CD8-positive, alpha-beta memory T cell (primary cell): ENCODE data around the gene DNM3. TPM values are rescaled to one million over a fixed set of nuclear protein-coding genes. Genes with fewer than 3 reads are reported as not detected.
"Not testable (repeated sequence)": the region's sequence is repeated elsewhere in the genome, so short reads cannot be mapped to it uniquely, and the experiment has no call there.

Experiments used
- CTCF ChIA-PET: fragments of 350-600 bp; sonication (Branson Sonifier 250); formaldehyde crosslinking; loops from one replicate; lab custom pipeline; 2021; ENCODE audit warnings: antibody characterized with exemption; lab: Charles Lee
- POLR2A ChIA-PET: fragments of 350-600 bp; sonication (Branson Sonifier 250); formaldehyde crosslinking; loops from one replicate; lab custom pipeline; 2021; ENCODE audit warnings: antibody characterized with exemption; lab: Charles Lee
- DNase-seq, 5 donors: peaks; one replicate each; pipeline versions ENCODE4 v3.0.0 to v3.0.0-alpha.2; 2020 to 2022; ENCODE audit warnings: mixed read lengths in 1 of 5
- H3K27ac ChIP-seq: one replicate; pipeline ENCODE4 v1.7.0; 2013; ENCODE audit warnings: low read depth, mild to moderate bottlenecking, low read length, moderate library complexity
- H3K27me3 ChIP-seq: 2 replicates; pipeline ENCODE4 v1.7.0; 2013; ENCODE audit warnings: low read length, mild to moderate bottlenecking; ENCODE audit not compliant: insufficient read depth, poor library complexity, severe bottlenecking
- H3K36me3 ChIP-seq: 2 replicates; pipeline ENCODE4 v1.7.0; 2013; ENCODE audit warnings: mild to moderate bottlenecking, low read length, moderate library complexity; ENCODE audit not compliant: insufficient read depth
- H3K4me1 ChIP-seq: 2 replicates; pipeline ENCODE4 v1.7.0; 2013; ENCODE audit warnings: mild to moderate bottlenecking, low read length, moderate library complexity; ENCODE audit not compliant: insufficient read depth
- H3K4me3 ChIP-seq: 2 replicates; pipeline ENCODE4 v1.7.0; 2013; ENCODE audit warnings: mild to moderate bottlenecking, low read length
- H3K9me3 ChIP-seq: 2 replicates; pipeline ENCODE4 v1.7.0; 2013; ENCODE audit warnings: mild to moderate bottlenecking, low read length
- H3K27ac Mint-ChIP-seq, 8 donors: one replicate each; pipeline ENCODE4 v1.8.0; 2020 to 2021; ENCODE audit warnings: mixed read lengths in 8 of 8, mild to moderate bottlenecking in 6 of 8, inconsistent platforms in 3 of 8, moderate library complexity in 3 of 8
- H3K27me3 Mint-ChIP-seq, 2 donors: one replicate each; pipeline ENCODE4 v1.8.0; 2020 to 2021; ENCODE audit warnings: mixed read lengths in 2 of 2, mild to moderate bottlenecking in 1 of 2, moderate library complexity in 1 of 2
- H3K36me3 Mint-ChIP-seq, 3 donors: one replicate each; pipeline ENCODE4 v1.8.0; 2020 to 2021; ENCODE audit warnings: mixed read lengths in 3 of 3, inconsistent platforms in 1 of 3, mild to moderate bottlenecking in 1 of 3
- H3K4me1 Mint-ChIP-seq, 3 donors: one replicate each; pipeline ENCODE4 v1.8.0; 2020 to 2021; ENCODE audit warnings: mixed read lengths in 3 of 3, inconsistent platforms in 1 of 3, mild to moderate bottlenecking in 1 of 3
- H3K4me3 Mint-ChIP-seq, 7 donors: one replicate each; pipeline ENCODE4 v1.8.0; 2020 to 2021; ENCODE audit warnings: mixed read lengths in 7 of 7, mild to moderate bottlenecking in 6 of 7, moderate library complexity in 4 of 7, inconsistent platforms in 2 of 7
- H3K9me3 Mint-ChIP-seq, 5 donors: one replicate each; pipeline ENCODE4 v1.8.0; 2020 to 2022; ENCODE audit warnings: mixed read lengths in 5 of 5, mild to moderate bottlenecking in 3 of 5, moderate library complexity in 2 of 5, inconsistent platforms in 1 of 5
- polyA plus RNA-seq: library from polyadenylated mRNA; unstranded; fragments of 300-500 nt; fragmentation: Illumina TruSeq; gene quantifications from one replicate; pipeline ENCODE4 v1.2.3, GENCODE V29; 2021
- total RNA-seq, 2 experiments: library from RNA; stranded (reverse); gene quantifications; one replicate each; pipeline ENCODE4 v1.2.3, GENCODE V29; 2021

Gene DNM3
- total and polyA plus RNA-seq, 3 experiments from 2014 or later: 0.29 to 0.64 (median 0.59) TPM

DNA sequence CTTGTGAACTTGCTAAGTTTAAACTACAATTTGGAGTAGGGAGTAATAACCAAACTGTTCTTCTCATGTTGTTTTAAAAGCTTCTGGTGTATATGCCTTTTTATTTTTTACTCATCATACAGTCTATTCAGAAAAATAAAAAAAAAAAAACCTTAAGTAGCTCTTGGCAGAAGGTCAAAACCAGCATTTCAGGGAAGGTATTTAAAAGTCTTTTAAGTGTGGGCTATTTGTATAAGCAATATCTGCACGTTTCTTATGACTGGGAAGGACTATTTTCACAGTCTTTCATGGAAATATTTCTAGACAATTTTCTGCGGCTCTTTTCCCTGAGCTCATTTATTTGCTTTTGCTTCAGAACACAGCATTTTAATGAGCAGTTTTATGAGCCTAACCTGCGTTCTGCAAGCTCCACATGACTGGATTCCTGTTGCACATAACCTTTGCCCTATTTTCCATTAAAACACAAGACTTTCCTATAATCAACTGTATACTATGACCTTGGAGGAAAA lies 518.2 kb downstream of the DNM3 start:
- Histone ChIP-seq H3K9me3 (no peaks in the 10 kb centered on the region), H3K27me3 (no peaks in the 10 kb centered on the region), H3K27ac (no peak overlapping the region), H3K4me1 (peaks cover 40% of the 10 kb centered on the region), H3K4me3 (no peak overlapping the region), H3K36me3 (no peaks in the 10 kb centered on the region)
- ChIA-PET POLR2A (interaction anchor here (0.5 to 1.5 kb wide), 3 partner anchors 21 to 179 kb away, joined by 3 to 5 read pairs (median 3); no protein-coding TSS in a partner anchor), CTCF (interaction anchor here (1.1 to 2.6 kb wide), 3 partner anchors 21 to 70 kb away, joined by 3 to 14 read pairs (median 13); no protein-coding TSS in a partner anchor)
- peak overlapping the region in 6 of 7 donors; percentile 33 to 88 (median 74) for H3K4me3 Mint-ChIP-seq
- DNase-seq: no peak
- H3K27ac Mint-ChIP-seq: peak overlapping the region; percentile 34 to 94 (median 93)
- no peaks in the 10 kb centered on the region for H3K9me3 Mint-ChIP-seq
- peaks cover 0 to 1% (median 0%) of the 10 kb centered on the region in 3 donors for H3K36me3 Mint-ChIP-seq
- H3K27me3 Mint-ChIP-seq: no peaks in the 10 kb centered on the region
- peaks cover 4 to 43% (median 11%) of the 10 kb centered on the region in 3 donors for H3K4me1 Mint-ChIP-seq

DNA sequence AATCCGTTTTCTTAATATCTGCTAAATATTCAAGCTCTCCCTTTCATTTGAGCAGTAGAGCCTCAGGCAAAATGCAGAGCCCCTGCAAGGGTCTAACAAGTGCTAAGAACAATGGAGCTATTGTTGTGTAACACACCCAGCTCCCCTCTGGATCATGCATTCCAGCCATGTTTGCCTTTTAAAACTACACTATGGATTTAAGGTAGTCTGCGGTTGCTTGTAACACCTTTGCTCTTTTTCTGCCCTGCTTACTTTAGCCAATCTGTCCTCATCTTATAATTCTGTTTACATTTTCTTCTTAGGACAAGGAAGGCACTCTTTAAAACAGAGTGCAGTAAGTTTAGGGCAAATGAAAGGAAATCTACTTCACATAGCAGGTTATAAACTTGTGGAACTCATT lies 519.2 kb downstream of the DNM3 start:
- H3K27ac ChIP-seq: no peak overlapping the region
- Mint-ChIP-seq H3K4me1 (peaks cover 0 to 43% (median 6%) of the 10 kb centered on the region in 3 donors), H3K9me3 (peaks cover 0 to under 1% (median 0%) of the 10 kb centered on the region in 5 donors), H3K4me3 (no peak overlapping the region), H3K36me3 (peaks cover 0 to 1% (median 0%) of the 10 kb centered on the region in 3 donors), H3K27me3 (no peaks in the 10 kb centered on the region), H3K27ac (peak overlapping the region in 4 of 8 donors; percentile 11 to 71 (median 36))
- no peaks in the 10 kb centered on the region for H3K9me3 ChIP-seq
- no peaks in the 10 kb centered on the region for H3K36me3 ChIP-seq
- DNase-seq: no peak
- CTCF ChIA-PET: interaction anchor here (1.1 to 2.6 kb wide), 3 partner anchors 20 to 69 kb away, joined by 3 to 14 read pairs (median 13); no protein-coding TSS in a partner anchor
- no peak overlapping the region for H3K4me3 ChIP-seq
- H3K27me3 ChIP-seq: no peaks in the 10 kb centered on the region
- POLR2A ChIA-PET: interaction anchor here (1.0 kb wide), 1 partner anchor 25 kb away, joined by 3 read pairs; no protein-coding TSS in a partner anchor
- peaks cover 40% of the 10 kb centered on the region for H3K4me1 ChIP-seq

DNA sequence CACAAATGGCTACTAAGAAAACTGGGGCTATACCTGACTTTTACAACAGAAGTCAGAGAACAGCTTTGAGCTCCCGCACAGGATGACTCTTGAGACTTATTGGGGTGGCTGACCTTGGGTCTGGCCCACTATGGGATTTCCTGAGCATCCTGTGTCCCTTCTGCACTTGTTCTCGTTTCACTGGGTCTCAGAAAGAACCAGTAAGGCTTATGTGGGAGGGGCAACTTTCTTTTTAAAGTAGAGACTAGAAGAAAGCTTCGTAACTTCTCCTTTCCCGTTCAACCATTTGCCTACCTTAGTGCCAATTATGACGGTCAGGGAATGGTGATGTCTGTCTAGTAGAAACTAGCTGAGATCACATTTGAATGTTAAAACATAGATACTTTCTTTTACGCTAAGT lies 519.7 kb downstream of the DNM3 start:
- Histone ChIP-seq H3K4me3 (no peak overlapping the region), H3K9me3 (no peaks in the 10 kb centered on the region), H3K4me1 (peaks cover 40% of the 10 kb centered on the region), H3K36me3 (no peaks in the 10 kb centered on the region), H3K27ac (no peak overlapping the region), H3K27me3 (no peaks in the 10 kb centered on the region)
- ChIA-PET CTCF (interaction anchor here (1.7 kb wide), 1 partner anchor 9 kb away, joined by 3 read pairs; no protein-coding TSS in a partner anchor), POLR2A (interaction anchor here (1.0 kb wide), 1 partner anchor 25 kb away, joined by 3 read pairs; no protein-coding TSS in a partner anchor)
- Mint-ChIP-seq H3K9me3 (peaks cover 0 to 4% (median 0%) of the 10 kb centered on the region in 5 donors), H3K27me3 (no peaks in the 10 kb centered on the region), H3K27ac (peak overlapping the region in 3 of 8 donors; percentile 12 to 51 (median 13)), H3K4me3 (no peak overlapping the region), H3K4me1 (peaks cover 0 to 41% (median 2%) of the 10 kb centered on the region in 3 donors), H3K36me3 (no peaks in the 10 kb centered on the region)
- DNase-seq: no peak

DNA sequence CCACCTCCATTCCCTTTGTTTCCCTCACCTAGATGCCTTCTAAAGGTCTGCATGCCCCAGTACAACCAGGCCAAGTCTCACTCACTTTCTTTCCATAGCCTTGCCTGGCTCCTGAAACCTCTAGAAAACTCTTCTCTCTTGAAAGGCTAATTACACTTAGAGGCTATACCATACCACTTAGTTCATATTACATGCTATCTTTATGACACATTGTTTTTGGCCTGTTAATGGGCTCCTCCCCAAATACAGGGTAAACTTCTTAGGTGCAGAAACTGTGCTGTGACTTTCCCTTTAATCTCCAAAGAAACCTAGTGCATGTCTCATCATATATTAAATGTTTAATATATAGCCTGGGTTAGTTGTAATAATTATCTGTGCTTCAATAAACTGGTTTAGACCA lies 522.6 kb downstream of the DNM3 start:
- CTCF ChIA-PET: no interaction called here
- no peak overlapping the region for H3K27ac ChIP-seq
- peaks cover 0 to 17% (median 0%) of the 10 kb centered on the region in 3 donors for H3K4me1 Mint-ChIP-seq
- POLR2A ChIA-PET: no interaction called here
- H3K9me3 ChIP-seq: peaks cover 11% of the 10 kb centered on the region
- H3K27ac Mint-ChIP-seq: no peak overlapping the region
- peaks cover 28% of the 10 kb centered on the region for H3K4me1 ChIP-seq
- H3K4me3 ChIP-seq: no peak overlapping the region
- H3K9me3 Mint-ChIP-seq: peaks cover 16 to 24% (median 21%) of the 10 kb centered on the region in 5 donors
- no peak overlapping the region for H3K4me3 Mint-ChIP-seq
- H3K36me3 Mint-ChIP-seq: peaks cover 4 to 27% (median 7%) of the 10 kb centered on the region in 3 donors
- H3K27me3 Mint-ChIP-seq: no peaks in the 10 kb centered on the region
- no peak for DNase-seq
- no peaks in the 10 kb centered on the region for H3K27me3 ChIP-seq
- H3K36me3 ChIP-seq: no peaks in the 10 kb centered on the region

DNA sequence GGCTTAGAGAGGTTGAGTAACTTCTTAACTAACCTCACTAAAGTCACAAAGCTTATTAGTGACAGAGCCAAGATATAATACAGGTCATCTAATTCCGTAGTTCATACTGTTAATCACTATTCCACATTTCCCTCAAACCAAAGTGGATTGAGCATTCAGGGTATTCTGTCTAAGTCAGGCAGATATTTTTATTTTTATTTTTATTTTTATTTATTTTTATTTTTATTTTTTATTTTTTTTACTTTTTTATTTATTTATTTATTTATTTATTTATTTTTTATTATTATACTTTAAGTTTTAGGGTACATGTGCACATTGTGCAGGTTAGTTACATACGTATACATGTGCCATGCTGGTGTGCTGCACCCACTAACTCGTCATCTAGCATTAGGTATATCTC lies 530.3 kb downstream of the DNM3 start:
- H3K4me1 ChIP-seq, POLR2A ChIA-PET, H3K4me3 Mint-ChIP-seq, H3K27ac ChIP-seq, H3K27ac Mint-ChIP-seq, H3K27me3 Mint-ChIP-seq, DNase-seq, H3K27me3 ChIP-seq, CTCF ChIA-PET, H3K36me3 ChIP-seq, H3K4me3 ChIP-seq: not testable (repeated sequence)
- Mint-ChIP-seq H3K36me3 (peaks cover 4 to 27% (median 7%) of the 10 kb centered on the region in 3 donors), H3K4me1 (peaks cover 10 to 25% (median 18%) of the 10 kb centered on the region in 3 donors), H3K9me3 (peaks cover 15 to 17% (median 16%) of the 10 kb centered on the region in 5 donors)
- peaks cover 11% of the 10 kb centered on the region for H3K9me3 ChIP-seq

DNA sequence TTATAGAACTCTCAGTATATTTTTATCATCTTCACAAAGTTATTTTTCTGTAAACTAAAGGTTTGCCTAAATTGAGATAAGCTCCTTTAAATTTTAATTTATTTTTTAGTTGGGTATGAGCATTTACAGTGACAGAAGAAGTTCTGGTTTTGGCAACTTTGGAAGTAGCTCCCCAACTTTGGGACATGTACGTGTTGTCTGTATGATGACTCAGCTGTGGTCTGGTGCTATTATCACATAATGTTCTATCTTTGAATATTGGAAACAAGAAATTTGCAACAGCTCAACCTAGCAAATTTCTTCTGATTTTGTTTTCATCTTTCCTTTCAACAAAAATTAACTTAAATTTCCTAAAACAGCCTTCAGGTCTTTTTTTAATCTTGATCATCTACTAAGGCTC lies 532.6 kb downstream of the DNM3 start:
- Histone ChIP-seq H3K27me3 (no peaks in the 10 kb centered on the region), H3K27ac (no peak overlapping the region), H3K9me3 (no peaks in the 10 kb centered on the region), H3K4me1 (no peaks in the 10 kb centered on the region), H3K4me3 (no peak overlapping the region), H3K36me3 (no peaks in the 10 kb centered on the region)
- peaks cover 0 to 2% (median 0%) of the 10 kb centered on the region in 5 donors for H3K9me3 Mint-ChIP-seq
- H3K27me3 Mint-ChIP-seq: no peaks in the 10 kb centered on the region
- CTCF ChIA-PET: no interaction called here
- H3K27ac Mint-ChIP-seq: no peak overlapping the region
- peaks cover 10 to 29% (median 26%) of the 10 kb centered on the region in 3 donors for H3K4me1 Mint-ChIP-seq
- POLR2A ChIA-PET: no interaction called here
- H3K4me3 Mint-ChIP-seq: no peak overlapping the region
- peaks cover 0 to 9% (median 0%) of the 10 kb centered on the region in 3 donors for H3K36me3 Mint-ChIP-seq
- DNase-seq: no peak

DNA sequence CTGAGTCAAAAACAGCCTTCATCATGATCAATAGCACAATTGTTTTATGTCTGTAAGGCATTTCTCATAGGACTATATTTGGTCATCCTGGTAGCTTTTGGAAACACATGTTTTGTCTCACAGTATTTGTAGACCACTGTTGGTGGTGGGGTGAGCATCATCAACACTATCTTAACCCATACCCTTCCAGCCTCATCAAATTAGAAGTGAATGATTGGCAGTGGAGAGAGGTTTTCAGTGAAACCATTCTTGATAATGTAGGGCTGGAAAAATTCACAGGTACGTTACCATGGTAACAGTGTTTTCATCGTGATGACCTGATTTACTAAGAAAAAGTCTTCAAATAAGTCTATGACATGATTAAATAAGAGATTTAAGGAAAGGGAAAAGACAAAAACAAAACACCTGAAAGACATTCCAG lies 533.9 kb downstream of the DNM3 start:
- Histone ChIP-seq H3K36me3 (no peaks in the 10 kb centered on the region), H3K4me1 (peaks cover 11% of the 10 kb centered on the region), H3K27ac (no peak overlapping the region), H3K4me3 (no peak overlapping the region), H3K27me3 (no peaks in the 10 kb centered on the region), H3K9me3 (no peaks in the 10 kb centered on the region)
- H3K36me3 Mint-ChIP-seq: peaks cover 0 to 4% (median 0%) of the 10 kb centered on the region in 3 donors
- no peak overlapping the region for H3K27ac Mint-ChIP-seq
- ChIA-PET CTCF (no interaction called here), POLR2A (no interaction called here)
- no peaks in the 10 kb centered on the region for H3K27me3 Mint-ChIP-seq
- no peak for DNase-seq
- H3K9me3 Mint-ChIP-seq: no peaks in the 10 kb centered on the region
- H3K4me3 Mint-ChIP-seq: no peak overlapping the region
- H3K4me1 Mint-ChIP-seq: peaks cover 17 to 40% (median 34%) of the 10 kb centered on the region in 3 donors

DNA sequence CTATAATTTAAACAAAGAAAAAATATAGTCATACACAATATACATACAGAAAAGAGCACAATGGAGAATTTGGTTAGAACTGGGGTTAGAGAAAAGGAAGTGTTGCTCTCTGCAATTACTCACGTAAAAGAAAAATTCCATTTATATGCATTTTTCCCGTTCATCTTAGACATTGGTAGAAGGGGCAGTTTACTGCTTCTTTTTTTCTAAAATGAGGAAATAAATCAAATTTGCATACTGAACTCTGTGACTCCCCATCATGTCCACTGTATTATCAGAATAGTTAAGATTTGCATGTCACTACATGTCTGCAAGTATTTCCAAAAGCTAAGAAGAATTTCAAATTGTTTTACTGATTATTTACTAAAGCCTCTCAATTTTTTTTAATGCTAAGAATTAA lies 535.1 kb downstream of the DNM3 start:
- Histone ChIP-seq H3K36me3 (no peaks in the 10 kb centered on the region), H3K27me3 (no peaks in the 10 kb centered on the region), H3K27ac (no peak overlapping the region), H3K4me3 (no peak overlapping the region), H3K9me3 (no peaks in the 10 kb centered on the region), H3K4me1 (peaks cover 15% of the 10 kb centered on the region)
- Mint-ChIP-seq H3K36me3 (peaks cover 0 to 4% (median 0%) of the 10 kb centered on the region in 3 donors), H3K4me3 (no peak overlapping the region), H3K27ac (no peak overlapping the region), H3K4me1 (peaks cover 28 to 52% (median 46%) of the 10 kb centered on the region in 3 donors), H3K27me3 (no peaks in the 10 kb centered on the region), H3K9me3 (no peaks in the 10 kb centered on the region)
- ChIA-PET CTCF (interaction anchor here (1.0 kb wide), 1 partner anchor 23 kb away, joined by 3 read pairs; no protein-coding TSS in a partner anchor), POLR2A (no interaction called here)
- DNase-seq: no peak
